HG02678 (cell line): ENCODE results near the gene TXNRD1.
"Not testable (repeated sequence)": the region's sequence is repeated elsewhere in the genome, so short reads cannot be mapped to it uniquely, and the experiment has no call there.

Experiments used
- ATAC-seq: cut with Tn5 transposase; IDR thresholded peaks from one replicate; pipeline ENCODE4 v1.9.1; 2021; ENCODE audit warnings: mild to moderate bottlenecking, moderate library complexity; ENCODE audit not compliant: unreplicated experiment

The TXNRD1 gene

GRCh38 chr12:104319918-104320626 lies 104.5 kb downstream of the TXNRD1 start:
- ATAC-seq, result no peak

- no peak for ATAC-seq
Observed at GRCh38 chr12:104320627-104321024, 105.0 kb downstream of the TXNRD1 start.

- no peak for ATAC-seq
Observed at GRCh38 chr12:104321949-104322348, 106.4 kb downstream of the TXNRD1 start.

- ATAC-seq, result not testable (repeated sequence)
Observed at GRCh38 chr12:104322533-104322932, 107.0 kb downstream of the TXNRD1 start.

- ATAC-seq, result no peak
Observed at GRCh38 chr12:104323899-104324298, 108.3 kb downstream of the TXNRD1 start.

- ATAC-seq, result not testable (repeated sequence)
Observed at GRCh38 chr12:104328278-104328677, 112.7 kb downstream of the TXNRD1 start.

GRCh38 chr12:104328790-104329189 lies 113.2 kb downstream of the TXNRD1 start:
- ATAC-seq, result no peak

- no peak for ATAC-seq
Observed at GRCh38 chr12:104329707-104330532, 114.3 kb downstream of the TXNRD1 start.

GRCh38 chr12:104331376-104331775 lies 115.8 kb downstream of the TXNRD1 start:
- ATAC-seq, result no peak

GRCh38 chr12:104332273-104332672 lies 116.7 kb downstream of the TXNRD1 start:
- ATAC-seq, result not testable (repeated sequence)

- ATAC-seq, result no peak
Observed at GRCh38 chr12:104333692-104334255, 118.2 kb downstream of the TXNRD1 start.

- no peak for ATAC-seq
Observed at GRCh38 chr12:104334581-104334980, 119.0 kb downstream of the TXNRD1 start.

- ATAC-seq, result no peak
Observed at GRCh38 chr12:104336115-104336514, 120.5 kb downstream of the TXNRD1 start.

GRCh38 chr12:104337030-104337558 lies 121.5 kb downstream of the TXNRD1 start:
- ATAC-seq, result no peak

- ATAC-seq, result no peak
Observed at GRCh38 chr12:104339663-104340062, 124.1 kb downstream of the TXNRD1 start.

- ATAC-seq, result no peak
Observed at GRCh38 chr12:104340177-104340576, 124.6 kb downstream of the TXNRD1 start.

- ATAC-seq, result no peak
Observed at GRCh38 chr12:104340925-104341611, 125.5 kb downstream of the TXNRD1 start.

- no peak for ATAC-seq
Observed at GRCh38 chr12:104342147-104342546, 126.6 kb downstream of the TXNRD1 start.

GRCh38 chr12:104342635-104343249 lies 127.2 kb downstream of the TXNRD1 start:
- no peak for ATAC-seq

- ATAC-seq, result no peak
Observed at GRCh38 chr12:104344682-104345081, 129.1 kb downstream of the TXNRD1 start.
